Caco-2 (cell line): Measurements from ENCODE around the gene JAG1. TPM values are rescaled to one million over a fixed set of nuclear protein-coding genes. Genes with fewer than 3 reads are reported as not detected.

Experiments
- BruUV-seq: library from RNA; stranded (reverse); fragments of 400-500 nt; replicated peaks from 2 replicates; lab custom pipeline; 2021; lab: Mats Ljungman, UMichigan
- CTCF ChIA-PET: fragments of 300-600 bp; sonication (Branson Sonifier 250); formaldehyde crosslinking; loops from one replicate; lab custom pipeline; 2022; ENCODE audit warnings: antibody characterized with exemption; lab: Charles Lee
- POLR2A ChIA-PET: fragments of 300-600 bp; sonication (Branson Sonifier 250); formaldehyde crosslinking; loops from one replicate; lab custom pipeline; 2022; ENCODE audit warnings: antibody characterized with exemption; lab: Charles Lee
- DNase-seq, 2 experiments: peaks; one replicate each; pipeline versions ENCODE4 v3.0.0 to v3.0.0-alpha.2; 2020 to 2022
- H3K27me3 ChIP-seq: replicated peaks from 2 replicates; pipeline ENCODE4 v1.6.0; 2011; ENCODE audit warnings: low read length; ENCODE audit not compliant: control insufficient read depth, insufficient read depth
- H3K36me3 ChIP-seq: 2 replicates; pipeline ENCODE4 v1.5.1; 2011; ENCODE audit warnings: low read length; ENCODE audit not compliant: control insufficient read depth, insufficient read depth
- H3K4me1 ChIP-seq: fragments of 250-450 bp; sonication (Bioruptor Pico); 2 replicates; pipeline ENCODE4 v1.5.1; 2020; ENCODE audit warnings: mild to moderate bottlenecking
- H3K4me3 ChIP-seq: 2 replicates; pipeline ENCODE4 v1.5.1; 2011; ENCODE audit warnings: low read depth, mild to moderate bottlenecking, control low read depth, low read length
- H3K9me3 ChIP-seq: fragments of 250-450 bp; sonication (Bioruptor Pico); 2 replicates; pipeline ENCODE4 v1.5.1; 2020; ENCODE audit warnings: mild to moderate bottlenecking, moderate library complexity
- H3K27ac Mint-ChIP-seq: one replicate; pipeline ENCODE4 v1.8.0; 2022; ENCODE audit warnings: mixed read lengths; ENCODE audit not compliant: unreplicated experiment
- H3K27me3 Mint-ChIP-seq: one replicate; pipeline ENCODE4 v1.8.0; 2022; ENCODE audit warnings: mixed read lengths; ENCODE audit not compliant: insufficient read depth, unreplicated experiment
- H3K36me3 Mint-ChIP-seq: one replicate; pipeline ENCODE4 v1.8.0; 2022; ENCODE audit warnings: mild to moderate bottlenecking, mixed read lengths; ENCODE audit not compliant: insufficient read depth, unreplicated experiment
- H3K4me1 Mint-ChIP-seq: one replicate; pipeline ENCODE4 v1.8.0; 2022; ENCODE audit warnings: low read depth, mixed read lengths; ENCODE audit not compliant: unreplicated experiment
- H3K4me3 Mint-ChIP-seq: one replicate; pipeline ENCODE4 v1.8.0; 2022; ENCODE audit warnings: mild to moderate bottlenecking, moderate library complexity, mixed read lengths; ENCODE audit not compliant: unreplicated experiment
- H3K9me3 Mint-ChIP-seq: one replicate; pipeline ENCODE4 v1.8.0; 2022; ENCODE audit warnings: mixed read lengths; ENCODE audit not compliant: unreplicated experiment
- CTCF ChIP-seq, 2 experiments: fragments of 200-600 bp in 1 of 2; IDR thresholded peaks; 1 replicate in 1 of 2; 2 replicates in 1 of 2; pipeline versions ENCODE4 v1.5.1 to v1.8.0; 2011 to 2022; ENCODE audit warnings: antibody characterized with exemption in 1 of 2, control low read depth in 1 of 2, inconsistent platforms in 1 of 2, low read depth in 1 of 2, low read length in 1 of 2, mild to moderate bottlenecking in 1 of 2, moderate library complexity in 1 of 2; ENCODE audit not compliant: insufficient read depth in 1 of 2, severe bottlenecking in 1 of 2, unreplicated experiment in 1 of 2
- intact Hi-C: fragments of 100-400 bp; cut with micrococcal nuclease; formaldehyde crosslinking; loops from one replicate; pipeline ENCODE4 v1.10.0; 2022; ENCODE audit not compliant: unreplicated experiment
- total RNA-seq: library from RNA; stranded (reverse); gene quantifications from 2 replicates; pipeline ENCODE4 v1.2.3, GENCODE V29; 2022

The JAG1 gene
- total RNA-seq, 1 experiment from 2014 or later, result 69.8 TPM

- POLR2A ChIA-PET, result no interaction called here
Observed at GRCh38 chr20:10718661-10719060, 44.9 kb upstream of the JAG1 start.

GRCh38 chr20:10716855-10717254 is 43.1 kb upstream of the JAG1 start:
- Mint-ChIP-seq H3K4me3 (no peak overlapping the region), H3K27ac (no peak overlapping the region), H3K4me1 (peaks cover 35% of the 10 kb centered on the region), H3K9me3 (no peaks in the 10 kb centered on the region), H3K27me3 (no peaks in the 10 kb centered on the region), H3K36me3 (no peaks in the 10 kb centered on the region)
- Histone ChIP-seq H3K4me1 (peaks cover 47% of the 10 kb centered on the region), H3K9me3 (no peaks in the 10 kb centered on the region), H3K27me3 (no peaks in the 10 kb centered on the region), H3K36me3 (no peaks in the 10 kb centered on the region), H3K4me3 (no peak overlapping the region)
- intact Hi-C loops, result no loop called here
- BruUV-seq, result no TSS peak
- no peak for TF ChIP-seq CTCF (IDR thresholded peaks at IDR 0.05; ENCODE audit: insufficient read depth in 1 of 2, low read depth in 1 of 2, low read length in 1 of 2, severe bottlenecking in 1 of 2, unreplicated experiment in 1 of 2)
- CTCF ChIA-PET, result no interaction called here
- POLR2A ChIA-PET, result no interaction called here
- DNase-seq, result no peak

More at GRCh38 chr20:10718661-10719060, 44.9 kb upstream of the JAG1 start:
- no peak overlapping the region for H3K27ac Mint-ChIP-seq
- H3K4me3 Mint-ChIP-seq, result no peak overlapping the region
- H3K9me3 ChIP-seq, result no peaks in the 10 kb centered on the region
- TF ChIP-seq CTCF (IDR thresholded peaks at IDR 0.05; ENCODE audit: insufficient read depth in 1 of 2, low read depth in 1 of 2, low read length in 1 of 2, severe bottlenecking in 1 of 2, unreplicated experiment in 1 of 2), result no peak
- H3K27me3 ChIP-seq, result no peaks in the 10 kb centered on the region
- H3K4me3 ChIP-seq, result no peak overlapping the region
- H3K4me1 Mint-ChIP-seq, result peaks cover 35% of the 10 kb centered on the region
- H3K9me3 Mint-ChIP-seq, result no peaks in the 10 kb centered on the region
- H3K27me3 Mint-ChIP-seq, result no peaks in the 10 kb centered on the region
- no peak for DNase-seq
- no TSS peak for BruUV-seq
- no peaks in the 10 kb centered on the region for H3K36me3 ChIP-seq
- CTCF ChIA-PET, result no interaction called here
- intact Hi-C loops, result no loop called here
- H3K36me3 Mint-ChIP-seq, result no peaks in the 10 kb centered on the region
- H3K4me1 ChIP-seq, result peaks cover 46% of the 10 kb centered on the region

- H3K27ac Mint-ChIP-seq, result no peak overlapping the region
- peaks cover 47% of the 10 kb centered on the region for H3K4me1 ChIP-seq
- peaks cover 35% of the 10 kb centered on the region for H3K4me1 Mint-ChIP-seq
- TF ChIP-seq CTCF (IDR thresholded peaks at IDR 0.05; ENCODE audit: insufficient read depth in 1 of 2, low read depth in 1 of 2, low read length in 1 of 2, severe bottlenecking in 1 of 2, unreplicated experiment in 1 of 2), result no peak
- H3K4me3 ChIP-seq, result no peak overlapping the region
- ChIA-PET CTCF (no interaction called here), POLR2A (no interaction called here)
- H3K9me3 ChIP-seq, result no peaks in the 10 kb centered on the region
- intact Hi-C loops, result no loop called here
- H3K36me3 Mint-ChIP-seq, result no peaks in the 10 kb centered on the region
- H3K4me3 Mint-ChIP-seq, result no peak overlapping the region
- no peaks in the 10 kb centered on the region for H3K36me3 ChIP-seq
- H3K27me3 Mint-ChIP-seq, result no peaks in the 10 kb centered on the region
- no peak for DNase-seq
- no TSS peak for BruUV-seq
- H3K27me3 ChIP-seq, result no peaks in the 10 kb centered on the region
- H3K9me3 Mint-ChIP-seq, result no peaks in the 10 kb centered on the region
Observed at GRCh38 chr20:10715035-10715434, 41.2 kb upstream of the JAG1 start.
